GM19455 (cell line): Measurements from ENCODE around the gene BMP7.
"Not testable (repeated sequence)": the region's sequence is repeated elsewhere in the genome, so short reads cannot be mapped to it uniquely, and the experiment has no call there.

Experiments
- ATAC-seq: cut with Tn5 transposase; IDR thresholded peaks from one replicate; pipeline ENCODE4 v1.9.1; 2021; ENCODE audit not compliant: unreplicated experiment

The BMP7 gene

GRCh38 chr20:57251344-57251743 is 15.1 kb downstream of the BMP7 start:
- ATAC-seq, result no peak

- ATAC-seq, result no peak
These were observed 15.7 kb downstream of the BMP7 start for GRCh38 chr20:57250607-57251343.

- ATAC-seq, result no peak
These were observed 16.7 kb downstream of the BMP7 start for GRCh38 chr20:57249772-57250171.

- ATAC-seq, result no peak
These were observed 17.4 kb downstream of the BMP7 start for GRCh38 chr20:57249073-57249472.

- no peak for ATAC-seq
These were observed 18.2 kb downstream of the BMP7 start for GRCh38 chr20:57248132-57248797.

- no peak for ATAC-seq
These were observed 19.0 kb downstream of the BMP7 start for GRCh38 chr20:57247292-57247965.

DNA sequence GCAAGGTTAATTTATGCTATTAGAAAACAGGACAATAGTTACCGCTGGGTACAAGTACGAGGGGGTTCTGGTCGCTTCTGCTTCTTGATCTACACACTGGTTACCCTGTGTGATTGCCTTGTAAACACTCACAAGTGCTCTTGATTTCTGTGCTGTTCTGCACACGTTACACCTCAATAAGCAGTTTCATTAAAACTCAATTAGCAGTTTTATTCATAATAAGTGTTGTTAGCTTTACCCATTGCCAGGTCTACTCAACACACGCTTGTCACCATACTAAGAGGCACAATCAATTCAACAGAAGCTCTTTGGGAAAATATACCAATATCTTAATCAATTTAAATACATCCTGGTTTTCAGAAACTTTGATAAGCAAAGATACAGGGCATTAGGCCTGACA is 20.4 kb downstream of the BMP7 start:
- ATAC-seq, result no peak

DNA sequence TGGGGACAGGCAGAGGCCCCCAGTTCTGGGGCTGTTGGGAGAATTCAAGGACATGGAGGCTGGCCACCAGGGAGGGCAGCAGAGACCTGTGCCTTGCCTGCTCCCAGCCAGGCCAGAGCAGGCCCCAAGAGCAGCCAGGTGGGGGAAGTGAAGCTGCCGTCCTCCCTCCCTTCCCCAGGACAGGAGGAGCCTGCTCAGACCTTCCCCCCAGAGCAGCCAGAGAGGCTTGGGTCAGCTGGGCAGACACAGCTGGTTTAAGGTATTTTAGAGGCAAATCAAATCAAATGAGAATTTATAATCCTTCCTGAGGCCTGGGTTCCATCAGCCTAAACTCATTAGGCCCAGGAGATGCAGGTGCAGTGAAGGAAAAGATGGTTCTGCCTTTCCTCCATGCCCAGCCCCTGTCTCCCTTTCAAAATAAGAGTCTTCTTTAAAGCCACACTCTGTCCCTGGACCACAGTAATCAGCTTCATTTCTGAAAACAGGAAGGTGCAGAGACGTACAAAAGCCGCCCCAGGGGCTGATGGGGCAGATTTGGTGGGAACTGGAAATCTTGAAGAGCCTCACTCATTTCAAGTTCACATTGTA is 21.7 kb downstream of the BMP7 start:
- ATAC-seq, result no peak

DNA sequence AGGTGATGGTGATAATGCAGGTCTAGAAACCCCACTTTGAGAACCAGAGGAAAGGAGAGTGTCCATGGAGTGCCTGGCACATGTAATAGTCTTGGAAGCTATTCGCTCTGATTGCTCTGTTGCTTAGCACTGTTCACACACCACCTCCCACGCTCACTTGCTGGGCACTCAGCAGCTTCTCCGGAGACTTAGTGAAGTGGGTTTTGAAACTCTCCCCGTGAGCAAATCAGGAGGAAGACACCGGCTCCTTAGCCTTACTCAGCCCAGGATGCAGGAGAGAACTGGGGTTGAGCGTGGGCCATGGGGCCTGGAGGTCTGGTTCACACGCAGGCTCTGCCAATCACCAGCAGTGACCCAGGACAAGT is 22.2 kb downstream of the BMP7 start:
- ATAC-seq, result no peak

DNA sequence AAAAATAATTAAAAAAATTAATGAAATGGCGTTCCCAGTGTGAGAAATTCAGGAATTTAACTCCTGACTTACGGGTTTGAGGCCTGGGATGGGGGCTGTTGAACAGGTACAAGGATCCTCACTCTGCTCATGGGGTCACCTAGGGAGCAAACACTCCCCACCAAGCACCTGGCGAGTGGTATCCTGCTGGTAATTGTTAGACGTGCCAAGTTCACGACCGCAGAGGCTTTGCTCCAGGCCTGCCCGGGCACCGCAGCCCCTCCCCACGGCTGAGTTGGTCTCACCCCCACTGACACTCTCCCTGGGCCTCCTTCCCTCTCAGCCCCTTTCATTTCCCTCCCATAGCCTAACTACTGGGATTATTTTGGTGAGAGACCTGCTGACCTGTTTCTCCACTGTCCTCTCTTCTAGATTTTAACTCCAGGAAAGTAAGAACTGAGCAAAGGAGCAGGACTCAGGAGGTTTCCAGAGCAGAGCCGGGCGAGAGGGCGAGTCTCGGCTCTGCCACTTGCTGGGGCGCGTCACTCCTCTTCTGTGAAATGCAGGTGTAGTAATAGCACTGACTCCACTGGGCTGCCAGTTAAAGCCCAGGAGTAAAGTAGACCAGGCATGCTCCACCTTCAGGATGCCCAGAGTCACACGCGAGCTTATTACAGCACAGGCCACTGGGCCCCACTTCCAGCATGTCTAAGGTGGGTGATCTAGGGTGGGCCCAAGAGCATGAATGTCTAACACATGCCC is 22.8 kb downstream of the BMP7 start:
- ATAC-seq, result no peak

GRCh38 chr20:57242414-57242813 is 24.0 kb downstream of the BMP7 start:
- ATAC-seq, result no peak

GRCh38 chr20:57241363-57241991 is 25.0 kb downstream of the BMP7 start:
- no peak for ATAC-seq

GRCh38 chr20:57240581-57241362 is 25.7 kb downstream of the BMP7 start:
- no peak for ATAC-seq

GRCh38 chr20:57239725-57240124 is 26.7 kb downstream of the BMP7 start:
- not testable (repeated sequence) for ATAC-seq

- ATAC-seq, result not testable (repeated sequence)
These were observed 27.1 kb downstream of the BMP7 start for GRCh38 chr20:57239324-57239723.

- no peak for ATAC-seq
These were observed 28.4 kb downstream of the BMP7 start for GRCh38 chr20:57238089-57238488.

GRCh38 chr20:57237585-57237953 is 28.9 kb downstream of the BMP7 start:
- ATAC-seq, result no peak

- ATAC-seq, result no peak
These were observed 29.4 kb downstream of the BMP7 start for GRCh38 chr20:57236813-57237584.

DNA sequence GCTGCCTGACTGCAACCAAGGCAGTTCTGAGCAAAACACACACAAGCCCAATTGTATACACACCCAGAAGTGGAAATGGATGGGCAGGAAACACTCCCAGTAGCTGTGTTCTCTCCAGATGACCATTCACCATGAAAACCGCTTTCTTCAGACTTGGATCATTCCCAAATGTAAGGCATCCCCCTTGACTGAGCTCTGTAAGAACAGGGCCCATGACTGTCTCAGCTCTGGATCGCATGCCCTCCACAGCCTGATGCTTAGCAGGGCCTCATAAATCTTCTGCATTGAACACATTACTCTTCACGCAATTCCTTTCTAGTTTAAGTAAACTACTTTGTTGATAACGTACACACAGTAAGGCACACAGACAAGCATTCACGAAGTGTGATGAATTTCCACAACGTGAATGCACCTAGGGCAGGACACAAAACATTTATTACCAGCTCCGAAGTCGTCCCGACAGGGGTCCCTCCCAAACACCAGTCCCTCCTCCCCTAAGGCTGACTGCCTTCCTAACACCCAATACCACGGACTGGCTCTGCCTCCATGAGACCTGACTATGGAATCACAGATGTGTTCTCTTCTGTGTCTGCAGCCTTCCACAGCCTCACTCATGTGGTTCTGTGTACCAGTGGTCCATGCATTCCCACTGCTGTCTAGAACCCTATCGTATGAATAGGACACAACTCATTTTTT is 31.7 kb downstream of the BMP7 start:
- ATAC-seq, result no peak
